Muscle of arm (tissue), 12 donors: ENCODE data around the gene ATP2C1. TPM values are rescaled to one million over a fixed set of nuclear protein-coding genes. Genes with fewer than 3 reads are reported as not detected.
A peak's percentile ranks its signal among the peaks of the same experiment; 100 is the strongest.
"Not testable (repeated sequence)": the region's sequence is repeated elsewhere in the genome, so short reads cannot be mapped to it uniquely, and the experiment has no call there.

Experiments
- DNase-seq: peaks from one replicate; pipeline ENCODE4 v3.0.0-alpha.2; 2013
- polyA plus RNA-seq, 12 donors: library from polyadenylated mRNA; unstranded; fragments of 120-200 nt; gene quantifications; one replicate each; pipeline ENCODE4 v1.2.1, GENCODE V29; 2013; ENCODE audit not compliant: insufficient read length in 12 of 12

ATP2C1 gene
- polyA plus RNA-seq, 12 donors, result 44.5 to 92.9 (median 82.9) TPM; not detected in 1

GRCh38 chr3:131033480-131034080 is 139.7 kb downstream of the ATP2C1 start:
- peak; percentile 39 for DNase-seq

DNA sequence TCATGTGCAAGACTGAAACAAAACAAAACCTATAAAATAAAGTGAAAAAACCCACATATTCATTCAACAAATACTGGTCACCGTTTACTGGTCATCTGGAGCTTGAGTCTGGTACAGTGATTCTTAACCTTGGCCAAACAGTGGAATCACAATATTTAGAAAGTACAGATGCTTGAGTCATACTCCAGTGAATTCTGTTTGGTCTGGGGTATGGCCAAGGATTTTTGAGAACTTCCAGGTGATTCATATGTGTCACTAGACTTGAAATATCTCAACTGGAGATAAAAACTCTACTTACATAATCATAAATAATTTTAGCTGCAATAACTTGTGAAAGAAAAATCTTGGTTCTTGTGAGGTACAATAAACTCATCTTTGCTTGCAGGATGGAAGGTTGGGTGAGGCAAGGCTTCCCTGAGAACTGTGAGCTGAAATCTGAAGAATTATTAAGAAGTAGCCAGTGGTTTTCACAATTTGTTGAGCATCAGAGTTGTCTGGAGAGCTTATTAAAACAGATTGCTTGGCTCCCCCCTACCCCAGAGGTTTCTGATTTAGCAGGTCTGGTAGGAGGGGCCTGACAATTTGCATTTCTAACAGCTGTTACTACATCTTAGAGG is 142.4 kb downstream of the ATP2C1 start:
- DNase-seq, result no peak

DNA sequence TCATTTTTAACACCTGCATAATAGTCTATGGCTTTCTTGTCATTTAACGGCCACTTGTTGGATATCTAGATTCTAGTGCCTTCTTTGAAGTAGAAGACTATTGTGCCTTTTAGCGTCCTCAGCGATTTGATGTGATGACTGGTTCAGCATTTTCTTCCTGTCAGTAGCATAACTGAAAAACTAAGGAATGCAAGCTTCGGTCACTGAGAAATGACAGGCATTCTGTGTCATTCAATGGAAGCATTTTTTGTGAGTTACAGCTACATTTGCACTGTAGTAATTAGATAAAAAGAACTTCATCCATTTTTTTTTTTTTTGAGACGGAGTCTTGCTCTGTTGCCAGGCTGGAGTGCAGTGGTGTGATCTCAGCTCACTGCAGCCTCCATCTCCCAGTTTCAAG is 143.1 kb downstream of the ATP2C1 start:
- no peak for DNase-seq

- DNase-seq, result no peak
Measured at GRCh38 chr3:131038326-131038725, 144.4 kb downstream of the ATP2C1 start.

DNA sequence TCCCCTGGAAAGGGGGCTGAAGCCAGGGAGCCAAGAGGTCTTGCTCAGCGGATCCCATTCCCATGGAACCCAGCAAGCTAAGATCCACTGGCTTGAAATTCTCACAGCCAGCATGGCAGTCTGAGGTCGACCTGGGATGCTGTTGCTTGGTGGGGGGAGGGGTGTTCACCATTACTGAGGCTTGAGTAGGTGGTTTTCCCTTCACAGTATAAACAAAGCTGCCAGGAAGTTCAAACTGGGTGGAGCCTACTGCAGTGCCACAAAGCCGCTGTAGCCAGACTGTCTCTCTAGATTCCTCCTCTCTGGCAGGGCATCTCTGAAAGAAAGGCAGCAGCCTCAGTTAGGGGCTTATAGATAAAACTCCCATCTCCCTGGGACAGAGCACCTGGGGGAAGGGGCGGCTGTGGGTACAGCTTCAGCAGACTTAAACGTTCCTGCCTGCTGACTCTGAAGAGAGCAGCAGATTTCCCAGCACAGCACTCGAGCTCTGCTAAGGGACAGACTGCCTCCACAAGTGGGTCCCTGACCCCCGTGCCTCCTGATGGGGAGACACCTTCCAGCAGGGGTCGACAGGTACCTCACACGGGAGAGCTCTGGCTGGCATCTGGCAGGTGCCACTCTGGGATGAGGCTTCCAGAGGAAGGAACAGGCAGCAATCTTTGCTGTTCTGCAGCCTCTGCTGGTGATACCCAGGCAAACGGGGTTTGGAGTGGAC is 148.5 kb downstream of the ATP2C1 start:
- DNase-seq, result not testable (repeated sequence)

DNA sequence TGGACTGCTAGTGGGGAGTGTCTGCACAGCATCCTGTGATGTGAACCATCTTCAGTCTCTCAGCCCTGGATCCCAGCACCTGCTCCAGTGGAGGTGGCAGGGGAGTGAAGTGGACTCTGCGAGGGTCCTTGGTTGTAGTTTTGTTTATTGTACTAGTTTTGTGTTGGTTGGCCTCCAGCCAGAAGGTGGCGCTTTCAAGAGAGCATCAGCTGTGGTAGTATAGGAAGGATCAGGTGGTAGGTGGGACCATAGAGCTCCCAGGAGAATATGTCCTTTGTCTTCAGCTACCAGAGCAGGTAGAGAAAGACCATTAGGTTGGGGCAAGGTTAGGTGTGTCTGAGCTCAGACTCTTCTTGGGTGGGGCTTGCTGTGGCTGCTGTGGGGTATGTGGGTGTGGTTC is 153.7 kb downstream of the ATP2C1 start:
- no peak for DNase-seq

- DNase-seq, result no peak
Measured at GRCh38 chr3:131048030-131048429, 154.1 kb downstream of the ATP2C1 start.

DNA sequence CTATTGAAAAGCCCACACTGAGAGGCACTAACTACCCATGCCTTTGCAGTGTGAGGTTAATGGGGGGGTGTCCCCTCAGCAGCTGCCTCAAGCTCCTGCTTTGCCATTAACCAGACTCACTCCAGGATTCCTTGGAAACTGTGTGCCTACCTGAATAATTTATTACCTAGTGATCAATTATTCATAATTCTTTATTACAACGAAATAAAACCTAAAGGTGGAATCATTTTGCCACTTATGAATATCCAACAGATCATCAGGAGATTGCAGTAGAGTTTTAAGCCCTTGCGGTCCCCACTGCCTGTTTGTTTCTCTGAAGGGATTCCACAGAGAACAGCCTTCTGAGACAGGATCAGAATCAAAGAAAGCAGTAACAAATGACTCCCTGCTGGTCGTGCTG is 156.1 kb downstream of the ATP2C1 start:
- no peak for DNase-seq

DNA sequence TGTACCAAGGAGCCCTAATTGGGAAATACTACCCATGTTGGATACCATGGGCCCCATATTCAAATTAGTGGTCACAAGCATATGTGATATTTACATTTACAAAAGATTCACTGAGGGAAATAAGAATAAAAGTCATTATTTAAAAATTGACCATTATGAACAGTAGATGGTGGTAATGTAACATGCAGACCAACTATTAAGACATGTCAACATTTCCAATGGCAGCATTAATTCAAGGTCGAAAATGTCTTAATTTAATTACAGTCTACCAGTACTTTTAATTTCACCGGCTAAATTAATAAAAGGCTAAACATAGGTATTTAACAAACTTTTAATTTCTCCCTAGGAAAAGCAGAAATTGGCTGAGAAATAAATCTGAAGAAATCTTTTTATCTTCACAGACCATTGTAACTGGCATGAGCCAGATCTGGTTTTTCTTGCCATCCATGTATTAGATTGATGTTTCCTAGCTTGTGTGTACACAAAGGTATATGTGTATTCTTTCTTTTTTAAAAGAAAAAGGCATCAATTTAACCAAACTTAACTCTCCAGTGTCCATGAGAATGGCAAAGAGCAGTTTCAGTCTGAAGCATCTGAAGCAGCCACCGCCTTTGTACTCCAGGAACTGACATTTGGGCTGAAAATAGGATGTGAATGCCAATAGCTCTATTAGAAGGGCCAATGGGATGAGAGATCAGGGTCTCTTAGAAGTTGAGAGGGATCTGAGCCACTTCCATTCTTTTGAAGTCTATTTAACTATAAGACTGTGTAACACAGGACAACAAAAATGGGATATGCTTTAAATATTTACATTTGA is 159.4 kb downstream of the ATP2C1 start:
- DNase-seq, result no peak

Other genes starting within 250 kb of the ATP2C1 start
- gene PIK3R4, start 147.3 kb upstream of the ATP2C1 start, polyA plus RNA-seq, result 10 to 100 TPM in 11 of 12 donors, not detected in 1; 24.6 to 38.1 (median 31.0) TPM
- 10 to 100 TPM in 1 of 12 donors, 1 to 10 TPM in 10, not detected in 1; 6.3 to 10.2 (median 7.0) TPM for gene ASTE1, start 132.7 kb downstream of the ATP2C1 start, polyA plus RNA-seq
- 10 to 100 TPM in 3 of 12 donors, 1 to 10 TPM in 8, not detected in 1; 4.5 to 13.1 (median 8.5) TPM for gene NEK11, start 132.8 kb downstream of the ATP2C1 start, polyA plus RNA-seq